Activated CD8-positive, alpha-beta T cell treated with anti-CD3 and anti-CD28 coated beads for 36 hours (primary cell): ENCODE results near the gene CSF2RB. TPM values are rescaled to one million over a fixed set of nuclear protein-coding genes. Genes with fewer than 3 reads are reported as not detected.

Experiments
- ATAC-seq: fragments of 200-7000 bp; cut with Tn5 transposase; one replicate; pipeline ENCODE4 v1.10.0; 2021; ENCODE audit warnings: mild to moderate bottlenecking, moderate library complexity
- CTCF ChIA-PET: fragments of 350-600 bp; sonication (Branson Sonifier 250); formaldehyde crosslinking; loops from one replicate; lab custom pipeline; 2021; ENCODE audit warnings: antibody characterized with exemption; lab: Charles Lee
- POLR2A ChIA-PET: fragments of 350-600 bp; sonication (Branson Sonifier 250); formaldehyde crosslinking; loops from one replicate; lab custom pipeline; 2021; ENCODE audit warnings: antibody characterized with exemption; lab: Charles Lee
- DNase-seq: peaks from one replicate; pipeline ENCODE4 v3.0.0-alpha.2; 2020
- H3K27ac Mint-ChIP-seq: one replicate; pipeline ENCODE4 v1.8.0; 2021; ENCODE audit warnings: mild to moderate bottlenecking, mixed read lengths
- H3K27me3 Mint-ChIP-seq: one replicate; pipeline ENCODE4 v1.8.0; 2021; ENCODE audit warnings: mixed read lengths
- H3K36me3 Mint-ChIP-seq: one replicate; pipeline ENCODE4 v1.8.0; 2021; ENCODE audit warnings: low read depth, mixed read lengths
- H3K4me1 Mint-ChIP-seq: one replicate; pipeline ENCODE4 v1.8.0; 2021; ENCODE audit warnings: low read depth, mixed read lengths
- H3K4me3 Mint-ChIP-seq: one replicate; pipeline ENCODE4 v1.8.0; 2021; ENCODE audit warnings: mild to moderate bottlenecking, moderate library complexity, mixed read lengths
- H3K9me3 Mint-ChIP-seq: one replicate; pipeline ENCODE4 v1.8.0; 2021; ENCODE audit warnings: mixed read lengths
- intact Hi-C: fragments of 100-400 bp; cut with micrococcal nuclease; formaldehyde crosslinking; loops from one replicate; pipeline ENCODE4 v1.10.0; 2022
- total RNA-seq, 2 experiments: library from RNA; stranded (reverse); gene quantifications; one replicate each; pipeline ENCODE4 v1.2.3, GENCODE V29; 2021
- TF ChIP-seq, protein P1 (sequence below): fragments of 200-600 bp; IDR thresholded peaks from one replicate; pipeline ENCODE4 v1.8.0; 2022; ENCODE audit warnings: antibody characterized with exemption, mild to moderate bottlenecking

The CSF2RB gene
- total RNA-seq, 2 experiments from 2014 or later: 0.16 to 0.29 TPM

- Mint-ChIP-seq H3K4me1 (no peaks in the 10 kb centered on the region), H3K27me3 (peaks cover 5% of the 10 kb centered on the region), H3K27ac (no peak overlapping the region), H3K9me3 (no peaks in the 10 kb centered on the region), H3K36me3 (no peaks in the 10 kb centered on the region), H3K4me3 (no peak overlapping the region)
- ChIA-PET POLR2A (no interaction called here), CTCF (interaction anchor here (1.7 to 3.3 kb wide), 2 partner anchors 9 to 38 kb away, joined by 4 to 20 read pairs; no protein-coding TSS in a partner anchor)
- TF ChIP-seq, protein P1, sequence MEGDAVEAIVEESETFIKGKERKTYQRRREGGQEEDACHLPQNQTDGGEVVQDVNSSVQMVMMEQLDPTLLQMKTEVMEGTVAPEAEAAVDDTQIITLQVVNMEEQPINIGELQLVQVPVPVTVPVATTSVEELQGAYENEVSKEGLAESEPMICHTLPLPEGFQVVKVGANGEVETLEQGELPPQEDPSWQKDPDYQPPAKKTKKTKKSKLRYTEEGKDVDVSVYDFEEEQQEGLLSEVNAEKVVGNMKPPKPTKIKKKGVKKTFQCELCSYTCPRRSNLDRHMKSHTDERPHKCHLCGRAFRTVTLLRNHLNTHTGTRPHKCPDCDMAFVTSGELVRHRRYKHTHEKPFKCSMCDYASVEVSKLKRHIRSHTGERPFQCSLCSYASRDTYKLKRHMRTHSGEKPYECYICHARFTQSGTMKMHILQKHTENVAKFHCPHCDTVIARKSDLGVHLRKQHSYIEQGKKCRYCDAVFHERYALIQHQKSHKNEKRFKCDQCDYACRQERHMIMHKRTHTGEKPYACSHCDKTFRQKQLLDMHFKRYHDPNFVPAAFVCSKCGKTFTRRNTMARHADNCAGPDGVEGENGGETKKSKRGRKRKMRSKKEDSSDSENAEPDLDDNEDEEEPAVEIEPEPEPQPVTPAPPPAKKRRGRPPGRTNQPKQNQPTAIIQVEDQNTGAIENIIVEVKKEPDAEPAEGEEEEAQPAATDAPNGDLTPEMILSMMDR: no peak
- no peak for DNase-seq
- no peak for ATAC-seq
- intact Hi-C loops: no loop called here
These were observed 19.2 kb upstream of the CSF2RB start for GRCh38 chr22:36894266-36894665.

DNA sequence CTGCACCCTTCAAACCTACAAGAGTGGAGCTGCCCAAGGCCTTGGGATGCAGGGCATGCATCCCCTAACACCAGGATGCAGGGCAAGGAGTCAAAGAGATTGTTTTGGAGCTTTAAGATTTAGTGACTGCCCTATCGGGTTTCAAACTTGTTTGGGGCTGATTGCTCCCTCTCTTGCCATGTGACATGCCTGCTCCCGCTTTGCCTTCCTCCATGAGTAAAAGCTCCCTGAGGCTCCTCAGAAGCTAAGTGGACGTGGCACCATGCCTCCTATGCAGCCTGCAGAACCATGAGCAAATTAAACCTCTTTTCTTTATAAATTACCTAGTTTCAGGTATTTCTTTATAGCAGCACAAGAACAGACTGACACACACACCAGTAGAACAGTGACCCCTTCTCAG, 15.8 kb upstream of the CSF2RB start:
- ChIA-PET CTCF (interaction anchor here (0.9 to 1.2 kb wide), 2 partner anchors 80 to 139 kb away, joined by 3 read pairs; no protein-coding TSS in a partner anchor), POLR2A (no interaction called here)
- H3K9me3 Mint-ChIP-seq: no peaks in the 10 kb centered on the region
- ATAC-seq (no peak), DNase-seq (no peak)
- H3K36me3 Mint-ChIP-seq: no peaks in the 10 kb centered on the region
- no peaks in the 10 kb centered on the region for H3K4me1 Mint-ChIP-seq
- H3K4me3 Mint-ChIP-seq: no peak overlapping the region
- peaks cover 13% of the 10 kb centered on the region for H3K27me3 Mint-ChIP-seq
- TF ChIP-seq, protein P1: no peak
- intact Hi-C loops: no loop called here
- no peak overlapping the region for H3K27ac Mint-ChIP-seq

DNA sequence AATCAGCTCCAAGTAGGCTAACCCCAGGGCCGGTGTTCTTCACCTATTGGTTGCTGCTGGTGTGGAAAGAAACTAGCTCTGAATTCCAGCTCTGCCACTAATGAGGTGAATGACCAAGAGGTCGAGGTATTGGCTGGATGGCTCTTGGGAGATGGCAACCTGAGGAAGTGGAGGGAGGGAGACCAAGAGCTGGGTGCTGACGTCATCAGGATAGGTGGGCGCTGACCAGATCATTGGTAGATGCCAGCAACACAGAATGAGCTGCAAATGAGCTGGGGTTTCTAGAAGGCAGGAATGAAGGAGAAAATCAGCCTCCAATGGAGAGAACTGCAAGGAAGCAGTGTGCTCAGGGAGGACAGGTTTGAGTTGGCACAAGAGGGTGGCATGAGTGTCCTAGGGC, 14.7 kb upstream of the CSF2RB start:
- Mint-ChIP-seq H3K36me3 (no peaks in the 10 kb centered on the region), H3K4me3 (no peak overlapping the region), H3K27me3 (peaks cover 16% of the 10 kb centered on the region), H3K27ac (no peak overlapping the region), H3K9me3 (no peaks in the 10 kb centered on the region), H3K4me1 (no peaks in the 10 kb centered on the region)
- ChIA-PET POLR2A (no interaction called here), CTCF (interaction anchor here (1.3 to 1.5 kb wide), 2 partner anchors 43 to 79 kb away, joined by 3 to 5 read pairs; no protein-coding TSS in a partner anchor)
- DNase-seq: no peak
- TF ChIP-seq, protein P1: no peak
- intact Hi-C loops: no loop called here
- ATAC-seq: no peak

DNA sequence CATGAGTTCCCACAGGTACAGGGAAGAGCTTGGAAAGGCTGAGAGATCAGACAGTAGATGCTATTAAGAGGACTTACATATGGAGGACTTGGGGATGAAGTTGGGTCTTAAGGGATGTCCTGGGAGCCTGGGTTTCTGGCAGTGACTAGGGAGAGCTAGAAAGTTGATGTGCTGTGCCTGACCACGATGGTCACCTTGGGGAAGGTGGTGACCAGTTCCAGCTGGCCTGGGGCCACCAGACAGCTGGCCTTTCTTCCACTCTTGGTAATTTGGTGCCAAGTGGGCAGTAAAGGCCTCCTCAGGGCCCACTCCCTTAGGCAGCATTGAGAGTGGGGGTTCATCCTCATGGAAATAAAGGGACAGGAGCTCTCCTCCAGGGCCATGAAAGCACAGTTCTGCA, 13.9 kb upstream of the CSF2RB start:
- ChIA-PET POLR2A (no interaction called here), CTCF (interaction anchor here (1.3 to 1.5 kb wide), 2 partner anchors 43 to 78 kb away, joined by 3 to 5 read pairs; no protein-coding TSS in a partner anchor)
- ATAC-seq: no peak
- H3K27me3 Mint-ChIP-seq: peaks cover 19% of the 10 kb centered on the region
- H3K4me3 Mint-ChIP-seq: no peak overlapping the region
- TF ChIP-seq, protein P1: no peak
- H3K4me1 Mint-ChIP-seq: no peaks in the 10 kb centered on the region
- no peak overlapping the region for H3K27ac Mint-ChIP-seq
- no peak for DNase-seq
- no peaks in the 10 kb centered on the region for H3K9me3 Mint-ChIP-seq
- H3K36me3 Mint-ChIP-seq: no peaks in the 10 kb centered on the region
- intact Hi-C loops: no loop called here

- Mint-ChIP-seq H3K4me3 (no peak overlapping the region), H3K36me3 (no peaks in the 10 kb centered on the region), H3K4me1 (no peaks in the 10 kb centered on the region), H3K27ac (no peak overlapping the region), H3K9me3 (no peaks in the 10 kb centered on the region), H3K27me3 (peaks cover 22% of the 10 kb centered on the region)
- TF ChIP-seq, protein P1: no peak
- POLR2A ChIA-PET: no interaction called here
- DNase-seq (no peak), ATAC-seq (no peak)
- intact Hi-C loops: no loop called here
- CTCF ChIA-PET: interaction anchor here (1.3 kb wide), 1 partner anchor 44 kb away, joined by 3 read pairs; no protein-coding TSS in a partner anchor
These were observed 13.2 kb upstream of the CSF2RB start for GRCh38 chr22:36900225-36900624.
